ENCODE measurements around the gene PEX11B.

- TF ChIP-seq CTCF (conservative IDR thresholded peaks at IDR 0.05; ENCODE audit: low read depth, low read length) (no peak), POLR2A (IDR thresholded peaks at IDR 0.05; ENCODE audit: low read depth, low read length) (no peak), BHLHE40 (IDR thresholded peaks at IDR 0.05; ENCODE audit: low read depth, low read length) (no peak), CHD1 (IDR thresholded peaks at IDR 0.05; ENCODE audit: low read depth, low read length) (no peak), RFX5 (IDR thresholded peaks at IDR 0.05; ENCODE audit: low read depth, low read length) (no peak), RCOR1 (IDR thresholded peaks at IDR 0.05; ENCODE audit: insufficient replicate concordance, low read length) (no peak), FOS (IDR thresholded peaks at IDR 0.05; ENCODE audit: low read depth, low read length) (no peak), CEBPB (IDR thresholded peaks at IDR 0.05; ENCODE audit: low read depth, low read length) (no peak), MXI1 (IDR thresholded peaks at IDR 0.05; ENCODE audit: borderline replicate concordance, low read depth, low read length) (no peak), ELK1 (IDR thresholded peaks at IDR 0.05; ENCODE audit: borderline replicate concordance, low read depth, low read length) (no peak), MAFK (IDR thresholded peaks at IDR 0.05; ENCODE audit: low read depth, low read length) (no peak), NFE2L2 (IDR thresholded peaks at IDR 0.05; ENCODE audit: low read depth, low read length) (no peak), SMC3 (IDR thresholded peaks at IDR 0.05; ENCODE audit: low read depth, low read length) (no peak), RAD21 (IDR thresholded peaks at IDR 0.05; ENCODE audit: low read length) (no peak)
Observed at GRCh38 chr1:145891143-145891542, 27.4 kb downstream of the PEX11B start.

All from IMR-90 (cell line).